ENCODE measurements around the gene CABP7. TPM values are rescaled to one million over a fixed set of nuclear protein-coding genes. Genes with fewer than 3 reads are reported as not detected.

The CABP7 gene
- total RNA-seq, 6 donors from 2014 or later, result 0.15 to 0.44 TPM; not detected in 4

GRCh38 chr22:29679316-29679715, 40.5 kb upstream of the CABP7 start:
- WGBS, 2 donors, result 72 to 100% methylated on average over 1 of the region's 1 CpG
- DNase-seq (no peak), ATAC-seq (ENCODE audit: low FRiP score in 2 of 2) (no peak)
- TF ChIP-seq EP300 (IDR thresholded peaks at IDR 0.05), result no peak
- no peak for TF ChIP-seq POLR2A (IDR thresholded peaks at IDR 0.05)
- TF ChIP-seq, protein P1, sequence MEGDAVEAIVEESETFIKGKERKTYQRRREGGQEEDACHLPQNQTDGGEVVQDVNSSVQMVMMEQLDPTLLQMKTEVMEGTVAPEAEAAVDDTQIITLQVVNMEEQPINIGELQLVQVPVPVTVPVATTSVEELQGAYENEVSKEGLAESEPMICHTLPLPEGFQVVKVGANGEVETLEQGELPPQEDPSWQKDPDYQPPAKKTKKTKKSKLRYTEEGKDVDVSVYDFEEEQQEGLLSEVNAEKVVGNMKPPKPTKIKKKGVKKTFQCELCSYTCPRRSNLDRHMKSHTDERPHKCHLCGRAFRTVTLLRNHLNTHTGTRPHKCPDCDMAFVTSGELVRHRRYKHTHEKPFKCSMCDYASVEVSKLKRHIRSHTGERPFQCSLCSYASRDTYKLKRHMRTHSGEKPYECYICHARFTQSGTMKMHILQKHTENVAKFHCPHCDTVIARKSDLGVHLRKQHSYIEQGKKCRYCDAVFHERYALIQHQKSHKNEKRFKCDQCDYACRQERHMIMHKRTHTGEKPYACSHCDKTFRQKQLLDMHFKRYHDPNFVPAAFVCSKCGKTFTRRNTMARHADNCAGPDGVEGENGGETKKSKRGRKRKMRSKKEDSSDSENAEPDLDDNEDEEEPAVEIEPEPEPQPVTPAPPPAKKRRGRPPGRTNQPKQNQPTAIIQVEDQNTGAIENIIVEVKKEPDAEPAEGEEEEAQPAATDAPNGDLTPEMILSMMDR (IDR thresholded peaks at IDR 0.05), result no peak
- H3K27me3 ChIP-seq, result no peaks in the 10 kb centered on the region
- peaks cover 42 to 100% (median 83%) of the 10 kb centered on the region in 4 donors for H3K36me3 ChIP-seq
- H3K4me3 ChIP-seq, result no peak overlapping the region
- H3K9me3 ChIP-seq, result no peaks in the 10 kb centered on the region
- no peak overlapping the region for H3K27ac ChIP-seq
- no peaks in the 10 kb centered on the region for H3K4me1 ChIP-seq

DNA sequence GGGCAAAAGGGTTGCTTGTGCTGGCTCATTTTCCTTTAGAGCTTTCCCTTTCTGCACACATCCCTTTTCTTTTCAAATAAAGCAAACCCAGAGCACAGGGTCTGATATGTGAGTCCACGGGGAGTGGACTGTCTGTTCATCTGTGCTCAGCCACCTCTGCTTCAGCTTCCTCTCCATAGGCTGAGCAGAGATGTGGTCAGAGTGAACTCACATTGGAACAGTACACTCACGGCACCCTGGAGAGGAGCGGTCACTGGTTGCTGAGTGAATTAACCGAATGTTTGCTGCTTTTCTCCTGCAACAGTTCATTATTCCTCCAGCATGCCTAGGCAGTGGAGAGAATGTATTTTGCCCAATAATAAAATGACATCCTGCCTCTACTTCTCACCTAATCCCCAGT, 36.3 kb upstream of the CABP7 start:
- ATAC-seq (ENCODE audit: low FRiP score in 2 of 2) (no peak), DNase-seq (no peak)
- no peak overlapping the region for H3K27ac ChIP-seq
- TF ChIP-seq, protein P1 (IDR thresholded peaks at IDR 0.05), result no peak
- TF ChIP-seq POLR2AphosphoS5 (IDR thresholded peaks at IDR 0.05) (no peak), POLR2A (IDR thresholded peaks at IDR 0.05) (no peak), EP300 (IDR thresholded peaks at IDR 0.05) (no peak)
- no peak overlapping the region for H3K4me3 ChIP-seq
- 89 to 91% methylated on average over 4 of the region's 4 CpGs for WGBS, 2 donors
- H3K36me3 ChIP-seq, result peaks cover 16 to 96% (median 57%) of the 10 kb centered on the region in 4 donors
- no peaks in the 10 kb centered on the region for H3K27me3 ChIP-seq
- no peaks in the 10 kb centered on the region for H3K9me3 ChIP-seq
- H3K4me1 ChIP-seq, result no peaks in the 10 kb centered on the region

DNA sequence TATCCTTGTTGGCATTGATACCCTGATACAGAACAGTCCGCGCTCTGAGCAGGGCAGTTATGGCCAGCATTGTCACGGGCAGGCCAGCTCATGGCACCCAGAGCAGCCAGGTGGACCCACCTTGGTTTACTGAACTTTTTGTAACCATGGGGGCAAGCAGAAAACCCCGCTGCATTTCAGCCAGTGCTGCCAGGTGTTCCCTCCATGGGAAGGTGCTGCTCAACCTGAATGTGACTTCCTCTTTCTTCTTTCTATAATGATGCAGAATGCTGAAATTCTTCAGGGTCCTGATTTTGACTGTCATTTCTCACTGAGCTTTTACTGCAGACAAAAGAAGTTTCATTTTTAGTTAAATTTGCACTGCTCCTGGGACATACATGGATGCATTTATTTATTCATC, 35.6 kb upstream of the CABP7 start:
- 95 to 97% methylated on average over 4 of the region's 4 CpGs for WGBS, 2 donors
- TF ChIP-seq, protein P1 (IDR thresholded peaks at IDR 0.05), result no peak
- no peak for TF ChIP-seq POLR2AphosphoS5 (IDR thresholded peaks at IDR 0.05)
- no peak for TF ChIP-seq POLR2A (IDR thresholded peaks at IDR 0.05)
- TF ChIP-seq EP300 (IDR thresholded peaks at IDR 0.05), result no peak
- H3K27ac ChIP-seq, result no peak overlapping the region
- H3K36me3 ChIP-seq, result peaks cover 10 to 89% (median 52%) of the 10 kb centered on the region in 4 donors
- DNase-seq, result no peak
- no peak overlapping the region for H3K4me3 ChIP-seq
- H3K27me3 ChIP-seq, result no peaks in the 10 kb centered on the region
- no peak for ATAC-seq (ENCODE audit: low FRiP score in 2 of 2)
- no peaks in the 10 kb centered on the region for H3K4me1 ChIP-seq
- no peaks in the 10 kb centered on the region for H3K9me3 ChIP-seq

GRCh38 chr22:29689206-29689879, 30.5 kb upstream of the CABP7 start:
- Histone ChIP-seq H3K4me1 (no peaks in the 10 kb centered on the region), H3K4me3 (no peak overlapping the region), H3K27ac (no peak overlapping the region), H3K36me3 (peaks cover 0 to 67% (median 25%) of the 10 kb centered on the region in 4 donors), H3K9me3 (no peaks in the 10 kb centered on the region), H3K27me3 (no peaks in the 10 kb centered on the region)
- DNase-seq (no peak), ATAC-seq (ENCODE audit: low FRiP score in 2 of 2) (no peak)
- TF ChIP-seq POLR2A (IDR thresholded peaks at IDR 0.05) (no peak), EP300 (IDR thresholded peaks at IDR 0.05) (no peak), POLR2AphosphoS5 (IDR thresholded peaks at IDR 0.05) (no peak)
- TF ChIP-seq, protein P1 (IDR thresholded peaks at IDR 0.05), result no peak
- WGBS, 2 donors, result 78 to 95% methylated on average over 5 of the region's 5 CpGs

DNA sequence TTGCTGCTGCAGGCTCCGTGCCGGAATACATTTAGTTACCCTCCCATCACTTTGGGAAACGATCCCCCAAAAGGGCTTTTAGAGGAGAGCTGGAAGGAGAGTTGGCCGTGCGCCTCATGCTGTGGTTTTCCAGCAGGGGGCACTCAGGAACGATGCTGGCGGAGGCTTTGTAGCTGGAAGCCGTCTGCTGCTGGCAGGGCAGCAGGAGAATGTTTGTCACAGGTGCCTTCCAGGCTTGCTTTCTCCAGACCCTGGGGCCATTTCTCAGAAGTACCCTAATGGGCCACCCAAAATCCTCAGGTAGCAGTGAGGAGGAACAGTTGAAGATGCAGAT, 30.0 kb upstream of the CABP7 start:
- peak in 1 of 2 donors; percentile 33 for ATAC-seq (ENCODE audit: low FRiP score in 2 of 2)

More for the DNA sequence above, 30.0 kb upstream of the CABP7 start:
- Histone ChIP-seq H3K27me3 (no peaks in the 10 kb centered on the region), H3K36me3 (peaks cover 0 to 66% (median 25%) of the 10 kb centered on the region in 4 donors), H3K9me3 (no peaks in the 10 kb centered on the region), H3K4me1 (no peaks in the 10 kb centered on the region), H3K27ac (no peak overlapping the region), H3K4me3 (no peak overlapping the region)
- whole genome bisulfite sequencing, 2 donors, result 38 to 51% methylated on average over 8 of the region's 8 CpGs
- TF ChIP-seq, protein P1 (IDR thresholded peaks at IDR 0.05), result peak; percentile 31 to 62 (median 56)
- TF ChIP-seq POLR2A (IDR thresholded peaks at IDR 0.05), result no peak
- peak in 1 of 2 donors; percentile 65 for DNase-seq

Measured in upper lobe of left lung (tissue), 6 donors.